H1 (cell line): ENCODE data around the gene TGM2. TPM values are rescaled to one million over a fixed set of nuclear protein-coding genes. Genes with fewer than 3 reads are reported as not detected.

Experiments
- CTCF ChIA-PET: fragments of 300-600 bp; sonication (Branson Sonifier 250); formaldehyde crosslinking; loops from one replicate; lab custom pipeline; 2021; ENCODE audit not compliant: partially characterized antibody; lab: Charles Lee
- POLR2A ChIA-PET: fragments of 300-600 bp; sonication (Branson Sonifier 250); formaldehyde crosslinking; loops from one replicate; lab custom pipeline; 2021; ENCODE audit warnings: inconsistent platforms; ENCODE audit not compliant: partially characterized antibody; lab: Charles Lee
- DNase-seq, 2 experiments: peaks; one replicate each; pipeline versions ENCODE4 v3.0.0 to v3.0.0-alpha.2; 2010 to 2022; ENCODE audit warnings: low spot score in 2 of 2, low read depth in 1 of 2, mixed read lengths in 1 of 2
- FAIRE-seq: peaks from 2 replicates; lab custom pipeline; 2011; peaks lifted over from hg19 to GRCh38; lab: Jason Lieb, UNC
- H2AFZ ChIP-seq: 2 replicates; pipeline ENCODE4 v1.8.1; 2012; ENCODE audit warnings: low read length, inconsistent platforms
- H2AK5ac ChIP-seq: 2 replicates; pipeline ENCODE4 v1.6.1; 2013; ENCODE audit warnings: low read depth, low read length
- H2BK120ac ChIP-seq: replicated peaks from 2 replicates; pipeline ENCODE3; 2013; ENCODE audit warnings: low read depth, low read length, inconsistent platforms
- H2BK12ac ChIP-seq: 2 replicates; pipeline ENCODE4 v1.6.1; 2013; ENCODE audit warnings: low read depth, low read length
- H2BK15ac ChIP-seq: 2 replicates; pipeline ENCODE4 v1.6.1; 2013; ENCODE audit warnings: low read length
- H2BK20ac ChIP-seq: 2 replicates; pipeline ENCODE4 v1.6.1; 2013; ENCODE audit warnings: low read length
- H2BK5ac ChIP-seq: 2 replicates; pipeline ENCODE4 v1.6.1; 2013; ENCODE audit warnings: low read depth, low read length
- H3K14ac ChIP-seq: 2 replicates; pipeline ENCODE4 v1.6.1; 2013; ENCODE audit warnings: inconsistent platforms; ENCODE audit not compliant: insufficient read length
- H3K18ac ChIP-seq: 2 replicates; pipeline ENCODE4 v1.6.1; 2013; ENCODE audit warnings: low read length; ENCODE audit errors: extremely low read depth
- H3K23ac ChIP-seq: 2 replicates; pipeline ENCODE4 v1.6.1; 2013; ENCODE audit warnings: inconsistent platforms; ENCODE audit not compliant: insufficient read length
- H3K23me2 ChIP-seq: 2 replicates; pipeline ENCODE4 v1.6.1; 2013; ENCODE audit warnings: low read depth, low read length
- H3K27ac ChIP-seq: 2 replicates; pipeline ENCODE4 v1.6.1; 2011; ENCODE audit warnings: low read depth, low read length, inconsistent platforms
- H3K27me3 ChIP-seq, 4 experiments: replicated peaks in 1 of 4; 1 replicate in 1 of 4; 2 replicates in 3 of 4; pipeline versions ENCODE4 v1.6.1 to v1.8.1; 2011 to 2013; ENCODE audit warnings: low read length in 3 of 4, mild to moderate bottlenecking in 3 of 4, inconsistent platforms in 2 of 4, mixed read lengths in 2 of 4, moderate library complexity in 1 of 4; ENCODE audit not compliant: control insufficient read depth in 3 of 4, insufficient read depth in 3 of 4; ENCODE audit errors: extremely low read depth in 1 of 4
- H3K36me3 ChIP-seq, 4 experiments: 2 replicates each; pipeline versions ENCODE4 v1.6.1 to v1.8.1; 2011 to 2013; ENCODE audit warnings: mild to moderate bottlenecking in 4 of 4, low read length in 3 of 4, moderate library complexity in 2 of 4, control low read depth in 1 of 4, inconsistent platforms in 1 of 4; ENCODE audit not compliant: insufficient read depth in 4 of 4, control insufficient read depth in 2 of 4
- H3K4ac ChIP-seq: replicated peaks from 2 replicates; pipeline ENCODE3; 2013; ENCODE audit warnings: low read length, low read depth, mixed read lengths, inconsistent platforms; ENCODE audit not compliant: insufficient read length
- H3K4me1 ChIP-seq, 4 experiments: replicated peaks in 1 of 4; 1 replicate in 1 of 4; 2 replicates in 3 of 4; pipeline versions ENCODE4 v1.6.1 to v1.8.1; 2011 to 2013; ENCODE audit warnings: low read length in 3 of 4, inconsistent platforms in 2 of 4, mixed read lengths in 1 of 4; ENCODE audit not compliant: insufficient read depth in 4 of 4, control insufficient read depth in 3 of 4
- H3K4me2 ChIP-seq, 2 experiments: 2 replicates each; pipeline versions ENCODE4 v1.6.1 to v1.8.1; 2011 to 2013; ENCODE audit warnings: low read depth in 2 of 2, low read length in 2 of 2, control low read depth in 1 of 2, inconsistent platforms in 1 of 2, mild to moderate bottlenecking in 1 of 2; ENCODE audit not compliant: insufficient read depth in 1 of 2
- H3K4me3 ChIP-seq, 4 experiments: fragments of 200-600, 300-600 bp in 1 of 4; sonication (generic), shearing (Covaris generic), sonication (Bioruptor Twin) in 1 of 4; 2 replicates each; pipeline versions ENCODE4 v1.5.1 to v1.8.1; 2011 to 2016; ENCODE audit warnings: low read length in 4 of 4, low read depth in 3 of 4, control low read depth in 2 of 4, inconsistent platforms in 2 of 4, mild to moderate bottlenecking in 2 of 4, mixed read lengths in 1 of 4, moderate library complexity in 1 of 4; ENCODE audit not compliant: insufficient read depth in 2 of 4; ENCODE audit errors: extremely low read depth in 1 of 4
- H3K56ac ChIP-seq: replicated peaks from 2 replicates; pipeline ENCODE3; 2013; ENCODE audit warnings: low read depth, mild to moderate bottlenecking, mixed read lengths, low read length, inconsistent platforms; ENCODE audit not compliant: insufficient read length
- H3K79me1 ChIP-seq: 2 replicates; pipeline ENCODE4 v1.6.1; 2013; ENCODE audit warnings: low read depth, low read length, control low read depth
- H3K79me2 ChIP-seq, 2 experiments: 2 replicates each; pipeline versions ENCODE4 v1.6.1 to v1.8.1; 2012 to 2013; ENCODE audit warnings: low read length in 2 of 2, mild to moderate bottlenecking in 2 of 2, inconsistent platforms in 1 of 2; ENCODE audit not compliant: insufficient read depth in 2 of 2, control insufficient read depth in 1 of 2
- H3K9ac ChIP-seq, 4 experiments: replicated peaks in 1 of 4; 1 replicate in 1 of 4; 2 replicates in 3 of 4; pipeline versions ENCODE4 v1.6.1 to v1.8.1; 2011 to 2013; ENCODE audit warnings: low read depth in 3 of 4, low read length in 3 of 4, control low read depth in 2 of 4, mild to moderate bottlenecking in 2 of 4, moderate library complexity in 2 of 4, inconsistent platforms in 1 of 4; ENCODE audit errors: extremely low read depth in 1 of 4
- H3K9me3 ChIP-seq, 2 experiments: 2 replicates each; pipeline versions ENCODE4 v1.6.1 to v1.8.1; 2012 to 2013; ENCODE audit warnings: mild to moderate bottlenecking in 2 of 2, moderate library complexity in 2 of 2, control low read depth in 1 of 2, inconsistent platforms in 1 of 2, low read depth in 1 of 2, low read length in 1 of 2, mixed read lengths in 1 of 2; ENCODE audit not compliant: insufficient read depth in 2 of 2
- H4K20me1 ChIP-seq, 2 experiments: replicated peaks in 1 of 2; 2 replicates each; pipeline versions ENCODE3 to v1.8.1; 2011 to 2013; ENCODE audit warnings: inconsistent platforms in 2 of 2, low read length in 2 of 2, mild to moderate bottlenecking in 1 of 2; ENCODE audit not compliant: insufficient read depth in 2 of 2, control insufficient read depth in 1 of 2
- H4K5ac ChIP-seq: 2 replicates; pipeline ENCODE4 v1.6.1; 2013; ENCODE audit warnings: low read length, low read depth, mixed read lengths, inconsistent platforms; ENCODE audit not compliant: insufficient read length
- H4K8ac ChIP-seq: 2 replicates; pipeline ENCODE4 v1.8.0; 2013; ENCODE audit warnings: mild to moderate bottlenecking, moderate library complexity, low read length, inconsistent platforms; ENCODE audit not compliant: insufficient read depth; ENCODE audit errors: extremely low read depth
- H4K91ac ChIP-seq: replicated peaks from 2 replicates; pipeline ENCODE3; 2013; ENCODE audit warnings: low read length, mixed read lengths, inconsistent platforms; ENCODE audit not compliant: insufficient read length
- CBX8 ChIP-seq: fragments of 300-800, 300-1000 bp; sonication (generic); IDR thresholded peaks from 2 replicates; pipeline ENCODE4 v1.7.1; 2016; ENCODE audit warnings: low read depth, low read length, borderline replicate concordance
- WGBS, 2 experiments: shearing (Covaris generic) in 1 of 2; methylation state at CpG; one replicate each; pipeline versions ENCODE4 v1.1.6 to v1.1.7; 2013 to 2015; ENCODE audit warnings: low lambda C conversion rate in 2 of 2, mixed read lengths in 2 of 2, inconsistent platforms in 1 of 2, low coverage in 1 of 2, missing lambda C conversion rate in 1 of 2; ENCODE audit not compliant: insufficient replicate concordance in 2 of 2, insufficient coverage in 1 of 2, insufficient read length in 1 of 2; ENCODE audit errors: extremely low coverage in 1 of 2, missing lambda C conversion rate in 1 of 2; 5-methylcytosine and 5-hydroxymethylcytosine counted together
- polyA plus RNA-seq, 7 experiments: library from polyadenylated mRNA; depleted of rRNA in 3 of 7; stranded (reverse) in 5 of 7; unstranded in 2 of 7; fragments of >200 nt in 5 of 7; fragments of 200-250 nt in 2 of 7; gene quantifications; 1 replicate in 5 of 7; 2 replicates in 1 of 7; 4 replicates in 1 of 7; pipeline versions ENCODE4 v1.2.1 to v1.2.3, GENCODE V29; 2011 to 2013; ENCODE audit warnings: missing spikeins in 2 of 7, mixed read lengths in 2 of 7
- total RNA-seq: library from RNA; stranded (reverse); fragmentation: NEBNext Ultra II Directional; extraction: Animal tissue kit (Norgen Biotek cat#: 25700); gene quantifications from 2 replicates; pipeline ENCODE4 v1.2.1, GENCODE V29; 2021

Gene TGM2
- total and polyA plus RNA-seq, 2 of the 8 experiments (the other 6 are each of a cell fraction or from before 2014, with no cell fraction given), result 0.86 to 1.0 TPM

DNA sequence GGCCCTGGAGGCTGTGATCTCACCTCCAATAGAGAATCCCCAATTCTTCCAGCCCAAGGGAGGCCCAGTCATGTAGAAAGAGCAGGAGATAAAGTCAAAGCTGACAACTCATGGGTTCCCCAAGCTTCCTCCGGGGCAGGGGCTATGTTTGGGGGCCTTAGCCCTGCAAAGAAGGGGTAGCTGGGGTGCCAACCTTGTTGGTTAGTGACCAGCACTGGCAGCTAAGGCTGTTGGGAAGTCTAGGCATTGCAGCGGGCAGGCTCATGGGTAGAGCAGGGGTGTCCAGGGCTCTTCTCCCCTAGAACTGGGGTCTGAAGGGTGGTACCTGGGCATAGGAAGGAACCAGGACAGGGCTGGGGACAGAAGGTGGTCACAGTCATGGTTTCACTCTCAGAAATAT, 36.4 kb downstream of the TGM2 start:
- H4K8ac ChIP-seq, result no peak overlapping the region
- H3K9ac ChIP-seq, result no peak overlapping the region
- no peak for FAIRE-seq

More for the DNA sequence above, 36.4 kb downstream of the TGM2 start:
- Histone ChIP-seq H2BK15ac (no peak overlapping the region), H4K91ac (no peak overlapping the region), H3K79me2 (no peaks in the 10 kb centered on the region), H3K9me3 (no peaks in the 10 kb centered on the region), H2AFZ (no peak overlapping the region), H3K18ac (no peak overlapping the region), H3K14ac (no peak overlapping the region), H3K36me3 (no peaks in the 10 kb centered on the region), H3K27me3 (no peaks in the 10 kb centered on the region), H4K20me1 (no peaks in the 10 kb centered on the region), H2BK12ac (no peak overlapping the region), H2BK120ac (no peak overlapping the region), H3K23ac (no peak overlapping the region), H3K79me1 (no peaks in the 10 kb centered on the region), H2AK5ac (no peak overlapping the region), H3K23me2 (no peaks in the 10 kb centered on the region), H3K4ac (no peak overlapping the region), H3K56ac (no peak overlapping the region), H3K4me2 (no peak overlapping the region), H3K27ac (no peak overlapping the region), H2BK20ac (no peak overlapping the region), H2BK5ac (no peak overlapping the region), H4K5ac (no peak overlapping the region), H3K4me3 (no peak overlapping the region), H3K4me1 (no peaks in the 10 kb centered on the region; a peak in 1 of 7 replicates)
- DNase-seq, result no peak
- ChIA-PET CTCF (interaction anchor here (0.6 to 3.3 kb wide), 6 partner anchors 10 to 93 kb away, joined by 3 to 16 read pairs (median 4); no protein-coding TSS in a partner anchor), POLR2A (no interaction called here)
- no peak for TF ChIP-seq CBX8
- WGBS, 2 experiments, result 81% methylated on average over 2 of the region's 2 CpGs; no CpG with 5 or more reads in 1 of the 2 experiments
